ENCODE data around the gene DLG2.

The DLG2 gene

GRCh38 chr11:84532364-84532763 lies 1094.8 kb downstream of the DLG2 start:
- no peak for FAIRE-seq

GRCh38 chr11:84526250-84526649 lies 1100.9 kb downstream of the DLG2 start:
- FAIRE-seq: no peak

GRCh38 chr11:84524422-84525051 lies 1102.6 kb downstream of the DLG2 start:
- peak; percentile 80 for FAIRE-seq

GRCh38 chr11:84522331-84522730 lies 1104.8 kb downstream of the DLG2 start:
- FAIRE-seq: no peak

GRCh38 chr11:84518631-84519183 lies 1108.4 kb downstream of the DLG2 start:
- no peak for FAIRE-seq

GRCh38 chr11:84514436-84514835 lies 1112.7 kb downstream of the DLG2 start:
- no peak for FAIRE-seq

GRCh38 chr11:84503503-84503902 lies 1123.6 kb downstream of the DLG2 start:
- no peak for FAIRE-seq

- no peak for FAIRE-seq
Measured at GRCh38 chr11:84501750-84502149, 1125.4 kb downstream of the DLG2 start.

- FAIRE-seq: no peak
Measured at GRCh38 chr11:84497981-84498411, 1129.1 kb downstream of the DLG2 start.

- no peak for FAIRE-seq
Measured at GRCh38 chr11:84497181-84497580, 1130.0 kb downstream of the DLG2 start.

GRCh38 chr11:84496122-84496521 lies 1131.0 kb downstream of the DLG2 start:
- FAIRE-seq: no peak

GRCh38 chr11:84480131-84480530 lies 1147.0 kb downstream of the DLG2 start:
- FAIRE-seq: no peak

GRCh38 chr11:84476581-84476980 lies 1150.6 kb downstream of the DLG2 start:
- FAIRE-seq: no peak

GRCh38 chr11:84471501-84471900 lies 1155.6 kb downstream of the DLG2 start:
- no peak for FAIRE-seq

- no peak for FAIRE-seq
Measured at GRCh38 chr11:84468235-84468634, 1158.9 kb downstream of the DLG2 start.

- no peak for FAIRE-seq
Measured at GRCh38 chr11:84465040-84465439, 1162.1 kb downstream of the DLG2 start.

GRCh38 chr11:84455691-84456090 lies 1171.5 kb downstream of the DLG2 start:
- no peak for FAIRE-seq

GRCh38 chr11:84452211-84452610 lies 1174.9 kb downstream of the DLG2 start:
- FAIRE-seq: no peak

- FAIRE-seq: no peak
Measured at GRCh38 chr11:84438565-84438964, 1188.6 kb downstream of the DLG2 start.

GRCh38 chr11:84437071-84437980 lies 1189.8 kb downstream of the DLG2 start:
- no peak for FAIRE-seq

GRCh38 chr11:84430661-84431060 lies 1196.5 kb downstream of the DLG2 start:
- no peak for FAIRE-seq

GRCh38 chr11:84425673-84426072 lies 1201.5 kb downstream of the DLG2 start:
- FAIRE-seq: no peak

GRCh38 chr11:84420271-84420670 lies 1206.9 kb downstream of the DLG2 start:
- FAIRE-seq: no peak

- no peak for FAIRE-seq
Measured at GRCh38 chr11:84419616-84420015, 1207.5 kb downstream of the DLG2 start.
